SK-N-SH (cell line): ENCODE data around the gene LRP1.

Experiments used
- CHD2 ChIP-seq: fragments of 150-350 bp; IDR thresholded peaks from 2 replicates; pipeline ENCODE4 v1.6.1; 2018; ENCODE audit warnings: low read length; ENCODE audit not compliant: partially characterized antibody
- FOXM1 ChIP-seq: IDR thresholded peaks from 2 replicates; pipeline ENCODE4 v1.4.0; 2012; ENCODE audit warnings: low read depth, mild to moderate bottlenecking
- GATA2 ChIP-seq: sonication (generic); formaldehyde crosslinking; IDR thresholded peaks from 2 replicates; pipeline ENCODE4 v1.5.0; 2020; ENCODE audit warnings: mild to moderate bottlenecking, missing genetic modification reagents
- JUND ChIP-seq: IDR thresholded peaks from 2 replicates; pipeline ENCODE4 v1.4.0; 2012
- NFIC ChIP-seq: IDR thresholded peaks from 2 replicates; pipeline ENCODE4 v1.4.0; 2012; ENCODE audit warnings: borderline replicate concordance
- NRF1 ChIP-seq: IDR thresholded peaks from 2 replicates; pipeline ENCODE4 v1.6.1; 2012; ENCODE audit warnings: low read depth, mild to moderate bottlenecking, low read length
- POLR2AphosphoS5 ChIP-seq: IDR thresholded peaks from 2 replicates; pipeline ENCODE4 v1.6.1; 2012; ENCODE audit warnings: low read depth, low read length
- RAD21 ChIP-seq: IDR thresholded peaks from 2 replicates; pipeline ENCODE4 v1.6.1; 2012; ENCODE audit warnings: mild to moderate bottlenecking, low read length
- SIN3A ChIP-seq: IDR thresholded peaks from 2 replicates; pipeline ENCODE4 v1.6.1; 2012; ENCODE audit warnings: low read depth, mild to moderate bottlenecking, low read length, moderate library complexity, borderline replicate concordance
- TEAD4 ChIP-seq: IDR thresholded peaks from 2 replicates; pipeline ENCODE4 v1.4.0; 2012; ENCODE audit warnings: mild to moderate bottlenecking, borderline replicate concordance; ENCODE audit not compliant: insufficient read depth
- TF ChIP-seq, protein P1 (sequence below): fragments of 200-600 bp; sonication (generic); IDR thresholded peaks from 2 replicates; pipeline ENCODE4 v1.6.1; 2017; ENCODE audit warnings: antibody characterized with exemption, mild to moderate bottlenecking, moderate library complexity

DNA sequence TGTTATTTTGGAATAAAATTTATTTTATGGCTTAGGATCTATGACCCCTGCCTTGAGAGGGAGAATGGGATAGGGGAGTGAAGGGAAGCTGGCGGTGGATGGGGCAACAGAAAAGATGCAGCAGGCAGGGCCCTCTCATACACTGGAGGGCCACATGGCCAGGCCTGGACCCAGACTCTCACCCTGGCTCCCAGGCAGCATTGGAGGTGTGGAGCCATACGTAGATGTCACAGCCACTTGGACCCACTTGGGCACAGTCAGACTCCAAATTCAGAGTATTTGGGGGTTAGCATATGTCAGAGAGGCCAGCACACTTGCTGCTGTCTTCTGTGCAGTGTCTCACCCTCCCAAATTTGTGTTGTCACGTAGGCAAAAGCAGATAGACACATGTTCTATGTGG, 32.8 kb upstream of the LRP1 start:
- no peak for TF ChIP-seq NFIC
- no peak for TF ChIP-seq JUND
- TF ChIP-seq GATA2 (CRISPR knock-in tag), result no peak
- no peak for TF ChIP-seq FOXM1
- TF ChIP-seq TEAD4, result no peak
- TF ChIP-seq NRF1, result no peak
- TF ChIP-seq SIN3A, result no peak
- no peak for TF ChIP-seq POLR2AphosphoS5
- TF ChIP-seq, protein P1, sequence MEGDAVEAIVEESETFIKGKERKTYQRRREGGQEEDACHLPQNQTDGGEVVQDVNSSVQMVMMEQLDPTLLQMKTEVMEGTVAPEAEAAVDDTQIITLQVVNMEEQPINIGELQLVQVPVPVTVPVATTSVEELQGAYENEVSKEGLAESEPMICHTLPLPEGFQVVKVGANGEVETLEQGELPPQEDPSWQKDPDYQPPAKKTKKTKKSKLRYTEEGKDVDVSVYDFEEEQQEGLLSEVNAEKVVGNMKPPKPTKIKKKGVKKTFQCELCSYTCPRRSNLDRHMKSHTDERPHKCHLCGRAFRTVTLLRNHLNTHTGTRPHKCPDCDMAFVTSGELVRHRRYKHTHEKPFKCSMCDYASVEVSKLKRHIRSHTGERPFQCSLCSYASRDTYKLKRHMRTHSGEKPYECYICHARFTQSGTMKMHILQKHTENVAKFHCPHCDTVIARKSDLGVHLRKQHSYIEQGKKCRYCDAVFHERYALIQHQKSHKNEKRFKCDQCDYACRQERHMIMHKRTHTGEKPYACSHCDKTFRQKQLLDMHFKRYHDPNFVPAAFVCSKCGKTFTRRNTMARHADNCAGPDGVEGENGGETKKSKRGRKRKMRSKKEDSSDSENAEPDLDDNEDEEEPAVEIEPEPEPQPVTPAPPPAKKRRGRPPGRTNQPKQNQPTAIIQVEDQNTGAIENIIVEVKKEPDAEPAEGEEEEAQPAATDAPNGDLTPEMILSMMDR, result no peak
- TF ChIP-seq RAD21, result no peak
- no peak for TF ChIP-seq CHD2
